Gastrocnemius medialis (tissue), 4 donors: Measurements from ENCODE around the gene CA10.

Source experiments
- CTCF ChIP-seq, 5 experiments: fragments of 450-650 bp in 3 of 5; fragments of 200-600 bp in 2 of 5; sonication (generic) in 2 of 5; IDR thresholded peaks in 4 of 5; conservative IDR thresholded peaks in 1 of 5; 1 replicate in 4 of 5; 2 replicates in 1 of 5; pipeline ENCODE4 v1.5.1; 2016 to 2019; ENCODE audit warnings: antibody characterized with exemption in 5 of 5, mild to moderate bottlenecking in 3 of 5, moderate library complexity in 3 of 5
- POLR2A ChIP-seq, 2 donors: fragments of 450-650 bp; IDR thresholded peaks; one replicate each; pipeline ENCODE4 v1.6.1; 2017; ENCODE audit warnings: antibody characterized with exemption in 2 of 2, mild to moderate bottlenecking in 2 of 2, moderate library complexity in 2 of 2

GRCh38 chr17:52024300-52024870 is 134.1 kb downstream of the CA10 start:
- no peak for TF ChIP-seq CTCF (IDR thresholded peaks at IDR 0.05 in 4 of 5, conservative IDR thresholded peaks at IDR 0.05 in 1 of 5)
- TF ChIP-seq POLR2A (IDR thresholded peaks at IDR 0.05): no peak
